ENCODE results near the gene PALMD. TPM values are rescaled to one million over a fixed set of nuclear protein-coding genes. Genes with fewer than 3 reads are reported as not detected.

PALMD gene
- total RNA-seq, 1 donor from 2014 or later, result 0.17 TPM

- TF ChIP-seq CTCF (IDR thresholded peaks at IDR 0.05; ENCODE audit: insufficient read depth, low read length, poor library complexity, severe bottlenecking), result no peak
- DNase-seq (ENCODE audit: low read depth), result no peak
- H3K4me3 ChIP-seq (ENCODE audit: low read depth, low read length), result no peak overlapping the region
- no peaks in the 10 kb centered on the region for H3K27me3 ChIP-seq (ENCODE audit: control insufficient read depth, insufficient read depth, low read length)
- H3K36me3 ChIP-seq (ENCODE audit: control insufficient read depth, insufficient read depth, low read length), result no peaks in the 10 kb centered on the region
Measured at GRCh38 chr1:99657213-99658030, 11.5 kb downstream of the PALMD start.

GRCh38 chr1:99658031-99658290, 12.0 kb downstream of the PALMD start:
- DNase-seq (ENCODE audit: low read depth), result no peak
- TF ChIP-seq CTCF (IDR thresholded peaks at IDR 0.05; ENCODE audit: insufficient read depth, low read length, poor library complexity, severe bottlenecking), result no peak
- Histone ChIP-seq H3K4me3 (ENCODE audit: low read depth, low read length) (no peak overlapping the region), H3K27me3 (ENCODE audit: control insufficient read depth, insufficient read depth, low read length) (no peaks in the 10 kb centered on the region), H3K36me3 (ENCODE audit: control insufficient read depth, insufficient read depth, low read length) (no peaks in the 10 kb centered on the region)

- H3K27me3 ChIP-seq (ENCODE audit: control insufficient read depth, insufficient read depth, low read length), result no peaks in the 10 kb centered on the region
- H3K36me3 ChIP-seq (ENCODE audit: control insufficient read depth, insufficient read depth, low read length), result no peaks in the 10 kb centered on the region
- H3K4me3 ChIP-seq (ENCODE audit: low read depth, low read length), result no peak overlapping the region
- no peak for DNase-seq (ENCODE audit: low read depth)
- no peak for TF ChIP-seq CTCF (IDR thresholded peaks at IDR 0.05; ENCODE audit: insufficient read depth, low read length, poor library complexity, severe bottlenecking)
Measured at GRCh38 chr1:99659755-99660210, 13.9 kb downstream of the PALMD start.

- H3K36me3 ChIP-seq (ENCODE audit: control insufficient read depth, insufficient read depth, low read length), result no peaks in the 10 kb centered on the region
- no peaks in the 10 kb centered on the region for H3K27me3 ChIP-seq (ENCODE audit: control insufficient read depth, insufficient read depth, low read length)
- no peak overlapping the region for H3K4me3 ChIP-seq (ENCODE audit: low read depth, low read length)
- DNase-seq (ENCODE audit: low read depth), result no peak
- no peak for TF ChIP-seq CTCF (IDR thresholded peaks at IDR 0.05; ENCODE audit: insufficient read depth, low read length, poor library complexity, severe bottlenecking)
Measured at GRCh38 chr1:99660496-99660895, 14.6 kb downstream of the PALMD start.

- no peak for DNase-seq (ENCODE audit: low read depth)
- H3K4me3 ChIP-seq (ENCODE audit: low read depth, low read length), result no peak overlapping the region
- no peak for TF ChIP-seq CTCF (IDR thresholded peaks at IDR 0.05; ENCODE audit: insufficient read depth, low read length, poor library complexity, severe bottlenecking)
- H3K36me3 ChIP-seq (ENCODE audit: control insufficient read depth, insufficient read depth, low read length), result no peaks in the 10 kb centered on the region
- H3K27me3 ChIP-seq (ENCODE audit: control insufficient read depth, insufficient read depth, low read length), result no peaks in the 10 kb centered on the region
Measured at GRCh38 chr1:99661780-99662179, 15.9 kb downstream of the PALMD start.

- no peak for TF ChIP-seq CTCF (IDR thresholded peaks at IDR 0.05; ENCODE audit: insufficient read depth, low read length, poor library complexity, severe bottlenecking)
- Histone ChIP-seq H3K27me3 (ENCODE audit: control insufficient read depth, insufficient read depth, low read length) (no peaks in the 10 kb centered on the region), H3K36me3 (ENCODE audit: control insufficient read depth, insufficient read depth, low read length) (no peaks in the 10 kb centered on the region), H3K4me3 (ENCODE audit: low read depth, low read length) (no peak overlapping the region)
- DNase-seq (ENCODE audit: low read depth), result no peak
Measured at GRCh38 chr1:99662539-99663080, 16.7 kb downstream of the PALMD start.

Measured in kidney epithelial cell (primary cell).